H1 (cell line): ENCODE measurements around the gene GRIP1. TPM values are rescaled to one million over a fixed set of nuclear protein-coding genes. Genes with fewer than 3 reads are reported as not detected.

Experiments used
- CTCF ChIA-PET: fragments of 300-600 bp; sonication (Branson Sonifier 250); formaldehyde crosslinking; loops from one replicate; lab custom pipeline; 2021; ENCODE audit not compliant: partially characterized antibody; lab: Charles Lee
- POLR2A ChIA-PET: fragments of 300-600 bp; sonication (Branson Sonifier 250); formaldehyde crosslinking; loops from one replicate; lab custom pipeline; 2021; ENCODE audit warnings: inconsistent platforms; ENCODE audit not compliant: partially characterized antibody; lab: Charles Lee
- DNase-seq, 2 experiments: peaks; one replicate each; pipeline versions ENCODE4 v3.0.0 to v3.0.0-alpha.2; 2010 to 2022; ENCODE audit warnings: low spot score in 2 of 2, low read depth in 1 of 2, mixed read lengths in 1 of 2
- FAIRE-seq: peaks from 2 replicates; lab custom pipeline; 2011; peaks lifted over from hg19 to GRCh38; lab: Jason Lieb, UNC
- H2AFZ ChIP-seq: 2 replicates; pipeline ENCODE4 v1.8.1; 2012; ENCODE audit warnings: low read length, inconsistent platforms
- H2AK5ac ChIP-seq: 2 replicates; pipeline ENCODE4 v1.6.1; 2013; ENCODE audit warnings: low read depth, low read length
- H2BK120ac ChIP-seq: replicated peaks from 2 replicates; pipeline ENCODE3; 2013; ENCODE audit warnings: low read depth, low read length, inconsistent platforms
- H2BK12ac ChIP-seq: 2 replicates; pipeline ENCODE4 v1.6.1; 2013; ENCODE audit warnings: low read depth, low read length
- H2BK15ac ChIP-seq: 2 replicates; pipeline ENCODE4 v1.6.1; 2013; ENCODE audit warnings: low read length
- H2BK20ac ChIP-seq: 2 replicates; pipeline ENCODE4 v1.6.1; 2013; ENCODE audit warnings: low read length
- H2BK5ac ChIP-seq: 2 replicates; pipeline ENCODE4 v1.6.1; 2013; ENCODE audit warnings: low read depth, low read length
- H3K14ac ChIP-seq: 2 replicates; pipeline ENCODE4 v1.6.1; 2013; ENCODE audit warnings: inconsistent platforms; ENCODE audit not compliant: insufficient read length
- H3K18ac ChIP-seq: 2 replicates; pipeline ENCODE4 v1.6.1; 2013; ENCODE audit warnings: low read length; ENCODE audit errors: extremely low read depth
- H3K23ac ChIP-seq: 2 replicates; pipeline ENCODE4 v1.6.1; 2013; ENCODE audit warnings: inconsistent platforms; ENCODE audit not compliant: insufficient read length
- H3K23me2 ChIP-seq: 2 replicates; pipeline ENCODE4 v1.6.1; 2013; ENCODE audit warnings: low read depth, low read length
- H3K27ac ChIP-seq: 2 replicates; pipeline ENCODE4 v1.6.1; 2011; ENCODE audit warnings: low read depth, low read length, inconsistent platforms
- H3K27me3 ChIP-seq, 4 experiments: replicated peaks in 1 of 4; 1 replicate in 1 of 4; 2 replicates in 3 of 4; pipeline versions ENCODE4 v1.6.1 to v1.8.1; 2011 to 2013; ENCODE audit warnings: low read length in 3 of 4, mild to moderate bottlenecking in 3 of 4, inconsistent platforms in 2 of 4, mixed read lengths in 2 of 4, moderate library complexity in 1 of 4; ENCODE audit not compliant: control insufficient read depth in 3 of 4, insufficient read depth in 3 of 4; ENCODE audit errors: extremely low read depth in 1 of 4
- H3K36me3 ChIP-seq, 4 experiments: 2 replicates each; pipeline versions ENCODE4 v1.6.1 to v1.8.1; 2011 to 2013; ENCODE audit warnings: mild to moderate bottlenecking in 4 of 4, low read length in 3 of 4, moderate library complexity in 2 of 4, control low read depth in 1 of 4, inconsistent platforms in 1 of 4; ENCODE audit not compliant: insufficient read depth in 4 of 4, control insufficient read depth in 2 of 4
- H3K4ac ChIP-seq: replicated peaks from 2 replicates; pipeline ENCODE3; 2013; ENCODE audit warnings: low read length, low read depth, mixed read lengths, inconsistent platforms; ENCODE audit not compliant: insufficient read length
- H3K4me1 ChIP-seq, 4 experiments: replicated peaks in 1 of 4; 1 replicate in 1 of 4; 2 replicates in 3 of 4; pipeline versions ENCODE4 v1.6.1 to v1.8.1; 2011 to 2013; ENCODE audit warnings: low read length in 3 of 4, inconsistent platforms in 2 of 4, mixed read lengths in 1 of 4; ENCODE audit not compliant: insufficient read depth in 4 of 4, control insufficient read depth in 3 of 4
- H3K4me2 ChIP-seq, 2 experiments: 2 replicates each; pipeline versions ENCODE4 v1.6.1 to v1.8.1; 2011 to 2013; ENCODE audit warnings: low read depth in 2 of 2, low read length in 2 of 2, control low read depth in 1 of 2, inconsistent platforms in 1 of 2, mild to moderate bottlenecking in 1 of 2; ENCODE audit not compliant: insufficient read depth in 1 of 2
- H3K4me3 ChIP-seq, 4 experiments: fragments of 200-600, 300-600 bp in 1 of 4; sonication (generic), shearing (Covaris generic), sonication (Bioruptor Twin) in 1 of 4; 2 replicates each; pipeline versions ENCODE4 v1.5.1 to v1.8.1; 2011 to 2016; ENCODE audit warnings: low read length in 4 of 4, low read depth in 3 of 4, control low read depth in 2 of 4, inconsistent platforms in 2 of 4, mild to moderate bottlenecking in 2 of 4, mixed read lengths in 1 of 4, moderate library complexity in 1 of 4; ENCODE audit not compliant: insufficient read depth in 2 of 4; ENCODE audit errors: extremely low read depth in 1 of 4
- H3K56ac ChIP-seq: replicated peaks from 2 replicates; pipeline ENCODE3; 2013; ENCODE audit warnings: low read depth, mild to moderate bottlenecking, mixed read lengths, low read length, inconsistent platforms; ENCODE audit not compliant: insufficient read length
- H3K79me1 ChIP-seq: 2 replicates; pipeline ENCODE4 v1.6.1; 2013; ENCODE audit warnings: low read depth, low read length, control low read depth
- H3K79me2 ChIP-seq, 2 experiments: 2 replicates each; pipeline versions ENCODE4 v1.6.1 to v1.8.1; 2012 to 2013; ENCODE audit warnings: low read length in 2 of 2, mild to moderate bottlenecking in 2 of 2, inconsistent platforms in 1 of 2; ENCODE audit not compliant: insufficient read depth in 2 of 2, control insufficient read depth in 1 of 2
- H3K9ac ChIP-seq, 4 experiments: replicated peaks in 1 of 4; 1 replicate in 1 of 4; 2 replicates in 3 of 4; pipeline versions ENCODE4 v1.6.1 to v1.8.1; 2011 to 2013; ENCODE audit warnings: low read depth in 3 of 4, low read length in 3 of 4, control low read depth in 2 of 4, mild to moderate bottlenecking in 2 of 4, moderate library complexity in 2 of 4, inconsistent platforms in 1 of 4; ENCODE audit errors: extremely low read depth in 1 of 4
- H3K9me3 ChIP-seq, 2 experiments: 2 replicates each; pipeline versions ENCODE4 v1.6.1 to v1.8.1; 2012 to 2013; ENCODE audit warnings: mild to moderate bottlenecking in 2 of 2, moderate library complexity in 2 of 2, control low read depth in 1 of 2, inconsistent platforms in 1 of 2, low read depth in 1 of 2, low read length in 1 of 2, mixed read lengths in 1 of 2; ENCODE audit not compliant: insufficient read depth in 2 of 2
- H4K20me1 ChIP-seq, 2 experiments: replicated peaks in 1 of 2; 2 replicates each; pipeline versions ENCODE3 to v1.8.1; 2011 to 2013; ENCODE audit warnings: inconsistent platforms in 2 of 2, low read length in 2 of 2, mild to moderate bottlenecking in 1 of 2; ENCODE audit not compliant: insufficient read depth in 2 of 2, control insufficient read depth in 1 of 2
- H4K5ac ChIP-seq: 2 replicates; pipeline ENCODE4 v1.6.1; 2013; ENCODE audit warnings: low read length, low read depth, mixed read lengths, inconsistent platforms; ENCODE audit not compliant: insufficient read length
- H4K8ac ChIP-seq: 2 replicates; pipeline ENCODE4 v1.8.0; 2013; ENCODE audit warnings: mild to moderate bottlenecking, moderate library complexity, low read length, inconsistent platforms; ENCODE audit not compliant: insufficient read depth; ENCODE audit errors: extremely low read depth
- H4K91ac ChIP-seq: replicated peaks from 2 replicates; pipeline ENCODE3; 2013; ENCODE audit warnings: low read length, mixed read lengths, inconsistent platforms; ENCODE audit not compliant: insufficient read length
- ATF2 ChIP-seq: IDR thresholded peaks from 2 replicates; pipeline ENCODE4 v1.6.1; 2012; ENCODE audit warnings: low read length, inconsistent platforms
- EP300 ChIP-seq, 2 experiments: IDR thresholded peaks; 1 replicate in 1 of 2; 2 replicates in 1 of 2; pipeline ENCODE4 v1.6.1; 2011 to 2012; ENCODE audit warnings: low read depth in 2 of 2, low read length in 2 of 2, mild to moderate bottlenecking in 2 of 2, borderline replicate concordance in 1 of 2, inconsistent platforms in 1 of 2, moderate library complexity in 1 of 2
- KDM5A ChIP-seq: fragments of 200-600 bp; IDR thresholded peaks from 2 replicates; pipeline ENCODE4 v1.7.1; 2012; ENCODE audit warnings: mild to moderate bottlenecking, low read length, inconsistent platforms, mixed read lengths
- PHF8 ChIP-seq: fragments of 200-600 bp; sonication (generic); conservative IDR thresholded peaks from 2 replicates; pipeline ENCODE4 v1.7.1; 2012; ENCODE audit warnings: low read depth, mild to moderate bottlenecking, inconsistent platforms, low read length, moderate library complexity
- SIRT6 ChIP-seq: IDR thresholded peaks from one replicate; pipeline ENCODE4 v1.7.1; 2012; ENCODE audit warnings: low read length, inconsistent platforms
- WGBS, 2 experiments: shearing (Covaris generic) in 1 of 2; methylation state at CpG; one replicate each; pipeline versions ENCODE4 v1.1.6 to v1.1.7; 2013 to 2015; ENCODE audit warnings: low lambda C conversion rate in 2 of 2, mixed read lengths in 2 of 2, inconsistent platforms in 1 of 2, low coverage in 1 of 2, missing lambda C conversion rate in 1 of 2; ENCODE audit not compliant: insufficient replicate concordance in 2 of 2, insufficient coverage in 1 of 2, insufficient read length in 1 of 2; ENCODE audit errors: extremely low coverage in 1 of 2, missing lambda C conversion rate in 1 of 2; 5-methylcytosine and 5-hydroxymethylcytosine counted together
- polyA plus RNA-seq, 7 experiments: library from polyadenylated mRNA; depleted of rRNA in 3 of 7; stranded (reverse) in 5 of 7; unstranded in 2 of 7; fragments of >200 nt in 5 of 7; fragments of 200-250 nt in 2 of 7; gene quantifications; 1 replicate in 5 of 7; 2 replicates in 1 of 7; 4 replicates in 1 of 7; pipeline versions ENCODE4 v1.2.1 to v1.2.3, GENCODE V29; 2011 to 2013; ENCODE audit warnings: missing spikeins in 2 of 7, mixed read lengths in 2 of 7
- total RNA-seq: library from RNA; stranded (reverse); fragmentation: NEBNext Ultra II Directional; extraction: Animal tissue kit (Norgen Biotek cat#: 25700); gene quantifications from 2 replicates; pipeline ENCODE4 v1.2.1, GENCODE V29; 2021

The GRIP1 gene
- total and polyA plus RNA-seq, 2 of the 8 experiments (the other 6 are each of a cell fraction or from before 2014, with no cell fraction given): 4.5 to 27.3 TPM

- Histone ChIP-seq H3K4ac (no peak overlapping the region), H2BK5ac (no peak overlapping the region), H2BK120ac (no peak overlapping the region), H3K36me3 (no peaks in the 10 kb centered on the region), H3K4me1 (peaks cover 0 to 11% (median 3%) of the 10 kb centered on the region in 4 experiments; a peak in 6 of 7 replicates), H3K27ac (no peak overlapping the region), H3K27me3 (no peaks in the 10 kb centered on the region), H3K56ac (no peak overlapping the region), H3K4me3 (no peak overlapping the region), H3K79me1 (no peaks in the 10 kb centered on the region), H2AFZ (no peak overlapping the region), H2BK12ac (no peak overlapping the region), H3K18ac (no peak overlapping the region), H3K4me2 (no peak overlapping the region), H2BK20ac (no peak overlapping the region), H3K79me2 (no peaks in the 10 kb centered on the region), H4K91ac (no peak overlapping the region), H3K9me3 (no peaks in the 10 kb centered on the region), H4K20me1 (no peaks in the 10 kb centered on the region), H4K5ac (no peak overlapping the region), H2BK15ac (no peak overlapping the region; the same call in 1 of the 2 replicates), H2AK5ac (no peak overlapping the region), H3K14ac (no peak overlapping the region), H3K9ac (no peak overlapping the region), H3K23me2 (peaks cover 4% of the 10 kb centered on the region; the same call in 1 of the 2 replicates), H4K8ac (no peak overlapping the region), H3K23ac (no peak overlapping the region)
- POLR2A ChIA-PET: no interaction called here
- FAIRE-seq (no peak), DNase-seq (no peak)
- CTCF ChIA-PET: interaction anchor here (0.9 kb wide), 1 partner anchor 94 kb away, joined by 3 read pairs; no protein-coding TSS in a partner anchor
- 100% methylated on average over 2 of the region's 2 CpGs; no CpG with 5 or more reads in 1 of the 2 experiments for WGBS, 2 experiments
- TF ChIP-seq EP300 (IDR thresholded peaks at IDR 0.05; ENCODE audit: borderline replicate concordance in 1 of 2, low read depth in 2 of 2, low read length in 2 of 2) (no peak), SIRT6 (no peak), ATF2 (no peak), KDM5A (no peak), PHF8 (no peak)
These were observed 232.6 kb downstream of the GRIP1 start for GRCh38 chr12:66446276-66446675.
